Stromal cell of bone marrow (primary cell): ENCODE measurements around the gene TMEM50A.
A peak's percentile ranks its signal among the peaks of the same experiment; 100 is the strongest.
"Not testable (repeated sequence)": the region's sequence is repeated elsewhere in the genome, so short reads cannot be mapped to it uniquely, and the experiment has no call there.

Source experiments
- DNase-seq: peaks from one replicate; pipeline ENCODE4 v3.0.0-alpha.2; 2012; ENCODE audit warnings: low read depth

Gene TMEM50A

GRCh38 chr1:25336922-25337354 lies 1.2 kb upstream of the TMEM50A start:
- DNase-seq = not testable (repeated sequence)

GRCh38 chr1:25337483-25338187 lies 499 bp upstream of the TMEM50A start:
- not testable (repeated sequence) for DNase-seq

- DNase-seq = no peak
Observed at GRCh38 chr1:25338986-25339385, 852 bp downstream of the TMEM50A start.

- no peak for DNase-seq
Observed at GRCh38 chr1:25341746-25342145, 3.6 kb downstream of the TMEM50A start.

GRCh38 chr1:25342846-25343245 lies 4.7 kb downstream of the TMEM50A start:
- no peak for DNase-seq

GRCh38 chr1:25343872-25344271 lies 5.7 kb downstream of the TMEM50A start:
- peak; percentile 84 for DNase-seq

GRCh38 chr1:25347556-25347955 lies 9.4 kb downstream of the TMEM50A start:
- DNase-seq = no peak

- no peak for DNase-seq
Observed at GRCh38 chr1:25349606-25350005, 11.5 kb downstream of the TMEM50A start.

GRCh38 chr1:25355841-25356395 lies 17.8 kb downstream of the TMEM50A start:
- DNase-seq = no peak

- no peak for DNase-seq
Observed at GRCh38 chr1:25356441-25356840, 18.3 kb downstream of the TMEM50A start.

GRCh38 chr1:25356848-25357247 lies 18.7 kb downstream of the TMEM50A start:
- DNase-seq = peak; percentile 46

- DNase-seq = peak; percentile 85
Observed at GRCh38 chr1:25360596-25361581, 22.8 kb downstream of the TMEM50A start.

- DNase-seq = no peak
Observed at GRCh38 chr1:25361901-25362300, 23.8 kb downstream of the TMEM50A start.

- DNase-seq = not testable (repeated sequence)
Observed at GRCh38 chr1:25362634-25363559, 24.8 kb downstream of the TMEM50A start.

GRCh38 chr1:25369241-25369640 lies 31.1 kb downstream of the TMEM50A start:
- no peak for DNase-seq

- not testable (repeated sequence) for DNase-seq
Observed at GRCh38 chr1:25369691-25370271, 31.6 kb downstream of the TMEM50A start.

GRCh38 chr1:25371757-25372156 lies 33.6 kb downstream of the TMEM50A start:
- peak; percentile 77 for DNase-seq

- DNase-seq = not testable (repeated sequence)
Observed at GRCh38 chr1:25378367-25378766, 40.2 kb downstream of the TMEM50A start.

GRCh38 chr1:25382543-25382942 lies 44.4 kb downstream of the TMEM50A start:
- DNase-seq = not testable (repeated sequence)

- peak; percentile 93 for DNase-seq
Observed at GRCh38 chr1:25383090-25383489, 45.0 kb downstream of the TMEM50A start.

- DNase-seq = not testable (repeated sequence)
Observed at GRCh38 chr1:25383875-25384274, 45.7 kb downstream of the TMEM50A start.
